Measurements from ENCODE around the gene GRIK1.
A peak's percentile ranks its signal among the peaks of the same experiment; 100 is the strongest.

Gene GRIK1

GRCh38 chr21:29800056-29800455, 139.7 kb downstream of the GRIK1 start:
- no peaks in the 10 kb centered on the region for H3K4me1 ChIP-seq (ENCODE audit: control insufficient read depth, insufficient read depth, low read length)
- H3K4me3 ChIP-seq (ENCODE audit: low read depth, low read length), result no peak overlapping the region
- POLR2A ChIA-PET, result no interaction called here
- no peaks in the 10 kb centered on the region for H3K9me3 ChIP-seq (ENCODE audit: control insufficient read depth, insufficient read depth, low read depth, low read length)
- TF ChIP-seq, protein P1, sequence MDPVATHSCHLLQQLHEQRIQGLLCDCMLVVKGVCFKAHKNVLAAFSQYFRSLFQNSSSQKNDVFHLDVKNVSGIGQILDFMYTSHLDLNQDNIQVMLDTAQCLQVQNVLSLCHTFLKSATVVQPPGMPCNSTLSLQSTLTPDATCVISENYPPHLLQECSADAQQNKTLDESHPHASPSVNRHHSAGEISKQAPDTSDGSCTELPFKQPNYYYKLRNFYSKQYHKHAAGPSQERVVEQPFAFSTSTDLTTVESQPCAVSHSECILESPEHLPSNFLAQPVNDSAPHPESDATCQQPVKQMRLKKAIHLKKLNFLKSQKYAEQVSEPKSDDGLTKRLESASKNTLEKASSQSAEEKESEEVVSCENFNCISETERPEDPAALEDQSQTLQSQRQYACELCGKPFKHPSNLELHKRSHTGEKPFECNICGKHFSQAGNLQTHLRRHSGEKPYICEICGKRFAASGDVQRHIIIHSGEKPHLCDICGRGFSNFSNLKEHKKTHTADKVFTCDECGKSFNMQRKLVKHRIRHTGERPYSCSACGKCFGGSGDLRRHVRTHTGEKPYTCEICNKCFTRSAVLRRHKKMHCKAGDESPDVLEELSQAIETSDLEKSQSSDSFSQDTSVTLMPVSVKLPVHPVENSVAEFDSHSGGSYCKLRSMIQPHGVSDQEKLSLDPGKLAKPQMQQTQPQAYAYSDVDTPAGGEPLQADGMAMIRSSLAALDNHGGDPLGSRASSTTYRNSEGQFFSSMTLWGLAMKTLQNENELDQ (tag by site-specific recombination; IDR thresholded peaks at IDR 0.05; ENCODE audit: low read depth), result no peak
- TF ChIP-seq ZNF335 (tag by site-specific recombination; conservative IDR thresholded peaks at IDR 0.05) (no peak), ZNF549 (tag by site-specific recombination; IDR thresholded peaks at IDR 0.05) (no peak), ZNF133 (tag by site-specific recombination; IDR thresholded peaks at IDR 0.05) (no peak), ZNF529 (tag by site-specific recombination; IDR thresholded peaks at IDR 0.05; ENCODE audit: insufficient replicate concordance) (no peak), GLI2 (tag by site-specific recombination; IDR thresholded peaks at IDR 0.05; ENCODE audit: borderline replicate concordance, low read depth) (no peak), ZNF623 (tag by site-specific recombination; IDR thresholded peaks at IDR 0.05) (no peak), ZNF433 (tag by site-specific recombination; IDR thresholded peaks at IDR 0.05; ENCODE audit: low read depth) (no peak), GLIS1 (tag by site-specific recombination; IDR thresholded peaks at IDR 0.05) (no peak), SCRT1 (tag by site-specific recombination; IDR thresholded peaks at IDR 0.05; ENCODE audit: borderline replicate concordance) (no peak), ZNF654 (tag by site-specific recombination; IDR thresholded peaks at IDR 0.05; ENCODE audit: low read depth) (no peak), ZNF660 (tag by site-specific recombination; IDR thresholded peaks at IDR 0.05) (no peak), ZNF138 (tag by site-specific recombination; IDR thresholded peaks at IDR 0.05; ENCODE audit: borderline replicate concordance) (no peak), REPIN1 (tag by site-specific recombination; IDR thresholded peaks at IDR 0.05; ENCODE audit: low read depth) (no peak), ZNF19 (tag by site-specific recombination; IDR thresholded peaks at IDR 0.05; ENCODE audit: low read depth) (no peak), PRDM1 (tag by site-specific recombination; IDR thresholded peaks at IDR 0.05) (no peak), ZNF174 (tag by site-specific recombination; IDR thresholded peaks at IDR 0.05) (no peak)
- CTCF ChIA-PET, result no interaction called here
- H3K36me3 ChIP-seq (ENCODE audit: control insufficient read depth in 2 of 2, insufficient read depth in 1 of 2, low read length in 2 of 2), result no peaks in the 10 kb centered on the region
- H3K27ac ChIP-seq (ENCODE audit: extremely low read depth, low read depth, low read length), result no peak overlapping the region

DNA sequence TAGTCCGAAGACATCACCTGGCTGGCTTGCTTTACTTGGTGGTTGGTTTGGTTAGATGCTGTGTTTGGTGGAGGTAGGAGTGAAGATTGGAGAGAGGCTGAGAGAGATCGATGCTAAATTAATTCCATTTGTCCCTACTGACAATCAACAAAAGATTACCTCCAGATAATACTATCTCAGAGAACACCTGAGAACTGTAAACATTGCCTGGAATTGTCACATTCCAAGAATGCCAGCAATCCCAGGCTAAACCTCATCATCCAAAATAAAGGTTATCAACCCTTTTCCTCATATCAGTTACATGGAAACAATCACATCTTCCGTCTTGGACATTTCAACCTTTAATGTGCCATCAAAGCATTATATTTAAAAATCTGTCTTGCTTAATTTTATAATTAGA, 141.0 kb downstream of the GRIK1 start:
- Histone ChIP-seq H3K27ac (ENCODE audit: extremely low read depth, low read depth, low read length) (no peak overlapping the region), H3K36me3 (ENCODE audit: control insufficient read depth in 2 of 2, insufficient read depth in 1 of 2, low read length in 2 of 2) (no peaks in the 10 kb centered on the region), H3K4me3 (ENCODE audit: low read depth, low read length) (no peak overlapping the region), H3K9me3 (ENCODE audit: control insufficient read depth, insufficient read depth, low read depth, low read length) (no peaks in the 10 kb centered on the region), H3K4me1 (ENCODE audit: control insufficient read depth, insufficient read depth, low read length) (no peaks in the 10 kb centered on the region)
- CTCF ChIA-PET, result no interaction called here
- POLR2A ChIA-PET, result no interaction called here
- TF ChIP-seq ZNF664 (tag by site-specific recombination; IDR thresholded peaks at IDR 0.05) (0 out of 2 replicates have a peak, but pooled peaks have one; percentile 8), ZNF16 (tag by site-specific recombination; IDR thresholded peaks at IDR 0.05; ENCODE audit: low read depth) (no peak)

DNA sequence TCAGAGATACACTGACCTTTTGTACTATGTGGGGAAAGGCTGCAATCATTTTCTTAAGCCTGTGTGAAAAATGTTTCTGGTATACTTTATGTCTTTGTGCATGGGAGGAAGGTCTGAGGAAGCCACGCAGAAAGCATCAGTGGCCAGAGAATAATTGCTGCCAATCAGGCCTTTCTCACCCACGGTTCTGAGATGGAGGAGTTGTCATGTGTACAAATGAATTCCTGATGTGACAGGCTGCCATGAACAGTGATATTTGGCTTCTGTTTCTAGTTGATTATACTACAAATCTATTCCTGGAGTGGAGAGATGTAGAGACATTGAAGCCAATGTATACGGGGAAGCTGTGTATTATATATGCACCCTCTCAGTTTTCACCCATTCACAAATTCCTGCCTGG, 142.6 kb downstream of the GRIK1 start:
- Histone ChIP-seq H3K27ac (ENCODE audit: extremely low read depth, low read depth, low read length) (no peak overlapping the region), H3K4me3 (ENCODE audit: low read depth, low read length) (no peak overlapping the region), H3K4me1 (ENCODE audit: control insufficient read depth, insufficient read depth, low read length) (no peaks in the 10 kb centered on the region), H3K36me3 (ENCODE audit: control insufficient read depth in 2 of 2, insufficient read depth in 1 of 2, low read length in 2 of 2) (no peaks in the 10 kb centered on the region), H3K9me3 (ENCODE audit: control insufficient read depth, insufficient read depth, low read depth, low read length) (no peaks in the 10 kb centered on the region)
- ChIA-PET CTCF (interaction anchor here (0.6 to 0.7 kb wide), 2 partner anchors 52 to 197 kb away, joined by 4 to 6 read pairs; no protein-coding TSS in a partner anchor), POLR2A (no interaction called here)
- TF ChIP-seq ZNF175 (tag by site-specific recombination; IDR thresholded peaks at IDR 0.05) (no peak), ZBTB48 (tag by site-specific recombination; IDR thresholded peaks at IDR 0.05) (no peak), ZNF623 (tag by site-specific recombination; IDR thresholded peaks at IDR 0.05) (no peak), ZNF311 (tag by site-specific recombination; IDR thresholded peaks at IDR 0.05; ENCODE audit: borderline replicate concordance) (no peak), ZBTB20 (tag by site-specific recombination; IDR thresholded peaks at IDR 0.05) (no peak), SCRT2 (tag by site-specific recombination; IDR thresholded peaks at IDR 0.05) (no peak), ZNF16 (tag by site-specific recombination; IDR thresholded peaks at IDR 0.05; ENCODE audit: low read depth) (no peak), GLI2 (tag by site-specific recombination; IDR thresholded peaks at IDR 0.05; ENCODE audit: borderline replicate concordance, low read depth) (no peak), ZNF707 (tag by site-specific recombination; IDR thresholded peaks at IDR 0.05) (no peak), GLI4 (tag by site-specific recombination; IDR thresholded peaks at IDR 0.05) (no peak), ZNF37A (tag by site-specific recombination; IDR thresholded peaks at IDR 0.05) (no peak), ZNF146 (tag by site-specific recombination; IDR thresholded peaks at IDR 0.05) (no peak), ZNF211 (tag by site-specific recombination; IDR thresholded peaks at IDR 0.05; ENCODE audit: low read depth) (no peak), ZNF202 (tag by site-specific recombination; IDR thresholded peaks at IDR 0.05; ENCODE audit: borderline replicate concordance) (no peak), ZNF433 (tag by site-specific recombination; IDR thresholded peaks at IDR 0.05; ENCODE audit: low read depth) (no peak)
- TF ChIP-seq, protein P2, sequence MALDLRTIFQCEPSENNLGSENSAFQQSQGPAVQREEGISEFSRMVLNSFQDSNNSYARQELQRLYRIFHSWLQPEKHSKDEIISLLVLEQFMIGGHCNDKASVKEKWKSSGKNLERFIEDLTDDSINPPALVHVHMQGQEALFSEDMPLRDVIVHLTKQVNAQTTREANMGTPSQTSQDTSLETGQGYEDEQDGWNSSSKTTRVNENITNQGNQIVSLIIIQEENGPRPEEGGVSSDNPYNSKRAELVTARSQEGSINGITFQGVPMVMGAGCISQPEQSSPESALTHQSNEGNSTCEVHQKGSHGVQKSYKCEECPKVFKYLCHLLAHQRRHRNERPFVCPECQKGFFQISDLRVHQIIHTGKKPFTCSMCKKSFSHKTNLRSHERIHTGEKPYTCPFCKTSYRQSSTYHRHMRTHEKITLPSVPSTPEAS (tag by site-specific recombination; IDR thresholded peaks at IDR 0.05), result no peak
